Hippocampal formation (tissue), 2 donors: ENCODE data around the gene OR4C16.

Experiments
- DNase-seq, 2 donors: peaks; one replicate each; lab custom pipeline; 2025; lab: John Stamatoyannopoulos, UW

The OR4C16 gene

GRCh38 chr11:55571828-55572227, at the start of gene OR4C16:
Gene OR4C16 (plus strand): TSS chr11:55572128. CDS start chr11:55572128, 0 bp downstream.
- no peak for DNase-seq

- no peak for DNase-seq
Observed at GRCh38 chr11:55554169-55554568, 17.8 kb upstream of the OR4C16 start, which contains the start of gene OR4C15. Gene OR4C15 (plus strand): TSS chr11:55554469. CDS start chr11:55554469, 0 bp downstream.

- DNase-seq, result no peak
Observed at GRCh38 chr11:55572548-55572947, 620 bp downstream of the OR4C16 start.

GRCh38 chr11:55607545-55607944, 35.6 kb downstream of the OR4C16 start, which contains the start of gene OR4C11:
Gene OR4C11 (minus strand): TSS chr11:55607645. CDS start chr11:55604373, 3,272 bp downstream.
- no peak for DNase-seq
